ENCODE results near the gene SASH1. TPM values are rescaled to one million over a fixed set of nuclear protein-coding genes. Genes with fewer than 3 reads are reported as not detected.

The SASH1 gene
- total RNA-seq, 1 experiment from 2014 or later = 12.3 TPM

GRCh38 chr6:148398678-148399077, 56.0 kb downstream of the SASH1 start:
- Mint-ChIP-seq H3K27me3 (ENCODE audit: unreplicated experiment) (no peaks in the 10 kb centered on the region), H3K36me3 (ENCODE audit: insufficient read depth, unreplicated experiment) (no peaks in the 10 kb centered on the region), H3K4me1 (ENCODE audit: low read depth, unreplicated experiment) (no peaks in the 10 kb centered on the region), H3K9me3 (ENCODE audit: low read depth, unreplicated experiment) (no peaks in the 10 kb centered on the region), H3K27ac (ENCODE audit: unreplicated experiment) (no peak overlapping the region), H3K4me3 (ENCODE audit: low read depth, unreplicated experiment) (no peak overlapping the region)
- intact Hi-C loops (cut with micrococcal nuclease; ENCODE audit: unreplicated experiment) = no loop called here
- no TSS peak for BruUV-seq (replicated peaks)
- CTCF ChIA-PET = no interaction called here
- DNase-seq = no peak
- TF ChIP-seq CTCF (IDR thresholded peaks at IDR 0.05; ENCODE audit: unreplicated experiment) = no peak

- no peak overlapping the region for H3K4me3 Mint-ChIP-seq (ENCODE audit: low read depth, unreplicated experiment)
- CTCF ChIA-PET = no interaction called here
- H3K27me3 Mint-ChIP-seq (ENCODE audit: unreplicated experiment) = no peaks in the 10 kb centered on the region
- H3K4me1 Mint-ChIP-seq (ENCODE audit: low read depth, unreplicated experiment) = peaks cover 20% of the 10 kb centered on the region
- no peaks in the 10 kb centered on the region for H3K36me3 Mint-ChIP-seq (ENCODE audit: insufficient read depth, unreplicated experiment)
- no peak for TF ChIP-seq CTCF (IDR thresholded peaks at IDR 0.05; ENCODE audit: unreplicated experiment)
- no TSS peak for BruUV-seq (replicated peaks)
- H3K9me3 Mint-ChIP-seq (ENCODE audit: low read depth, unreplicated experiment) = no peaks in the 10 kb centered on the region
- H3K27ac Mint-ChIP-seq (ENCODE audit: unreplicated experiment) = no peak overlapping the region
- no peak for DNase-seq
- intact Hi-C loops (cut with micrococcal nuclease; ENCODE audit: unreplicated experiment) = no loop called here
Measured at GRCh38 chr6:148401571-148401970, 58.9 kb downstream of the SASH1 start.

- no peak for DNase-seq
- TF ChIP-seq CTCF (IDR thresholded peaks at IDR 0.05; ENCODE audit: unreplicated experiment) = no peak
- no peaks in the 10 kb centered on the region for H3K36me3 Mint-ChIP-seq (ENCODE audit: insufficient read depth, unreplicated experiment)
- H3K9me3 Mint-ChIP-seq (ENCODE audit: low read depth, unreplicated experiment) = no peaks in the 10 kb centered on the region
- BruUV-seq (replicated peaks) = no TSS peak
- no peaks in the 10 kb centered on the region for H3K27me3 Mint-ChIP-seq (ENCODE audit: unreplicated experiment)
- peaks cover 26% of the 10 kb centered on the region for H3K4me1 Mint-ChIP-seq (ENCODE audit: low read depth, unreplicated experiment)
- H3K4me3 Mint-ChIP-seq (ENCODE audit: low read depth, unreplicated experiment) = no peak overlapping the region
- H3K27ac Mint-ChIP-seq (ENCODE audit: unreplicated experiment) = no peak overlapping the region
- intact Hi-C loops (cut with micrococcal nuclease; ENCODE audit: unreplicated experiment) = no loop called here
- CTCF ChIA-PET = no interaction called here
Measured at GRCh38 chr6:148404456-148405054, 61.9 kb downstream of the SASH1 start.

GRCh38 chr6:148405894-148406293, 63.3 kb downstream of the SASH1 start:
- Mint-ChIP-seq H3K9me3 (ENCODE audit: low read depth, unreplicated experiment) (no peaks in the 10 kb centered on the region), H3K4me3 (ENCODE audit: low read depth, unreplicated experiment) (no peak overlapping the region), H3K4me1 (ENCODE audit: low read depth, unreplicated experiment) (peaks cover 26% of the 10 kb centered on the region), H3K27ac (ENCODE audit: unreplicated experiment) (no peak overlapping the region), H3K27me3 (ENCODE audit: unreplicated experiment) (no peaks in the 10 kb centered on the region), H3K36me3 (ENCODE audit: insufficient read depth, unreplicated experiment) (no peaks in the 10 kb centered on the region)
- intact Hi-C loops (cut with micrococcal nuclease; ENCODE audit: unreplicated experiment) = no loop called here
- TF ChIP-seq CTCF (IDR thresholded peaks at IDR 0.05; ENCODE audit: unreplicated experiment) = no peak
- CTCF ChIA-PET = no interaction called here
- no TSS peak for BruUV-seq (replicated peaks)
- no peak for DNase-seq

All from Calu3 (cell line).